Activated CD4-positive, alpha-beta T cell treated with anti-CD3 and anti-CD28 coated beads for 1 hour (primary cell): ENCODE data around the gene CREG2.
"Not testable (repeated sequence)": the region's sequence is repeated elsewhere in the genome, so short reads cannot be mapped to it uniquely, and the experiment has no call there.

ENCODE experiments used
- DNase-seq: peaks from one replicate; pipeline ENCODE4 v3.0.0-alpha.2; 2020

CREG2 gene

DNA sequence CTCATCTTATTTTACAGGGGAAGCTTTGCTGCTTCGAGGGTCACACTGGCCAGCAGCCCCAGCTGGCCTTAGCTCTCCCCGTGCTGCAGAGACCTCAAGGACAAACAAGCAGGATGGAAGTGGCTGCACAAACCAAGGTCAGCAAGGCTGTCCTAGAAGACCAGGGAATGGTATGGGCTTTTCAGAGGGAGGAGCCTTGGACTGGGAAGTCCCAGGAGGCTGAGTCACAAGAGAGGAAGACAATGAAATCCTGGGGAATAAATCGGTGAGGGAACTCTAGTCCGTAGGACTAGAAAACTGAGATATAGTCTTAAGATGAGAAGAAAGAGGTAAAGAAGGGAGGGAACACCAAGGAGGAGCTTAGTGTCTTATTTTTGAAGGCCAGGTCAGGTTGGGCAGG, 15.7 kb downstream of the CREG2 start:
- DNase-seq = no peak

DNA sequence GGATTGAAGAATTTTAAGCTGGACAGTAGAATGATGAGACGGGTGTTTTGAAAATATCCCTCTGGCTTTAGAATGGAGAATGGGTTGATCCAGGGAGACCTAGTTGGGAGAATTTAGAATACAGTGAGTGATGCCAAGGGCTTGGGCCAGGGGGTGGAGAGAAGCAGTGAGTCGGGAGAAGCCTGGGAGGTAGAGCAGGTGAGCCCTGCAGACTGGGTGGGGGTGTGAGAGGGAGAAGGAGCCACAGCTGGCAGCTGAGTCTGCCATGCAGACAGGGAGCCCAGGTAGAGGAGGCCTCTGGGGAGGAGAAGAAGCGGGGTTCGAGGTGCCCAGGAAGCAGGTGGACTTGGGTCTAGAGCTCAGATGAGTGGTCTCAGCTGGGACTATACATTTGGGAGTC, 18.2 kb downstream of the CREG2 start:
- DNase-seq = no peak

DNA sequence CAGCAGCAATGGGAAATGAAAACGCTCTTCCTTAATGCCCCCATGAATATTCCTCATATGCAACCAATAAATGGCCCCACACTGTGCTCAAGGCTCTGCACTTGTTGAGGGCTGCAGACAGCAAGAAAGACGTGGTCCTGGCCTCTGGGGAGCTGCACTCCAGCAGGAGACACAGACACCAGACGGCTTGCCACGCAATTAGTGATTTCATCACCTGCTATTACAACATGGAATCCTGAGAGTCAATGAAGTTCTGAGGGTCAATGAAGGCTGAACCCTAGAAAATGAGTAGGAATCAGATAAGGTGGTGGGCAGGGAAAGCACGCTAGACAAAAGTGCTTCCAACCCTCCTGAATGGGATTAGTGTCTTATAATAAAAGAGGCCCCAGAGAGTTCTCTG, 18.9 kb downstream of the CREG2 start:
- no peak for DNase-seq

GRCh38 chr2:101367508-101367907, 19.8 kb downstream of the CREG2 start:
- DNase-seq = no peak

DNA sequence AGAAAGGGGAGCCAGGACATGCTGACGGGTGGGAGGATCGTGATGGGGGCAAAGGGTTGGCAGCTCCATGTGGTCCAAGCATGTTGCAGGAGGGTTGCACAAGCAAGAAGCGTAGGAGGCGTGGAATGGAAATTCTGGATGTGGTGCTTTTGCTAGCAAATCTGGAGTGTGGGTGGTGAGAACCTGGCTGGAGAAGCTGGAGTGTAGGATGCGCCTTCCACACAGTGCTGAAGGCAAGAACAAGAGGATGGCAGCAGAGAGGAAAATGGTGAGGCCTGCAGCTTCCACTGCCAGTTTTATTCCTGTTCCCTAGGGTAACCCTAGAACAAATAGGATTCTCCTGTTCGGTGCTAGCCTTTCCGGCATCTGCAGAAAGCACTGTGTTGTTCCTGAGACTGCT, 22.4 kb downstream of the CREG2 start:
- DNase-seq = no peak

DNA sequence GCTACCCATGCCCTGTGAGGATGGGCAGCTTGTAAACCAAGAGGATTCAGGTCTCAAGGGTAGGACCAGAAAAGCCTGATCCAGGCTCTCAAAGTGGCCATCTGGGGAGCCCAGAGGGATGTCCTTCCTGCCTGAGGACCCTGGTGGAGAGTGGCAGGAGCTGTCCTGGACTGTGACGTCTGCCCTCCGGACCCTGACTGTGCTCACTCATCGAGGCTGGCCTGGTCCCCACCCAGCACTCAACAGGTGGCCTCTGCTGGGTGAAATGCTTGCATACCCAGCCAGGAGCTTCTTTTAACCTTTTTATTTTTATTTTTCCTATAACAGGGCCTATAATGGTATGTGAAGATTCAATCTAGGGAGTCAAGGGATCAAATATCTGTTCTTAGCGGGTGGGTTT, 24.5 kb downstream of the CREG2 start:
- DNase-seq = no peak

DNA sequence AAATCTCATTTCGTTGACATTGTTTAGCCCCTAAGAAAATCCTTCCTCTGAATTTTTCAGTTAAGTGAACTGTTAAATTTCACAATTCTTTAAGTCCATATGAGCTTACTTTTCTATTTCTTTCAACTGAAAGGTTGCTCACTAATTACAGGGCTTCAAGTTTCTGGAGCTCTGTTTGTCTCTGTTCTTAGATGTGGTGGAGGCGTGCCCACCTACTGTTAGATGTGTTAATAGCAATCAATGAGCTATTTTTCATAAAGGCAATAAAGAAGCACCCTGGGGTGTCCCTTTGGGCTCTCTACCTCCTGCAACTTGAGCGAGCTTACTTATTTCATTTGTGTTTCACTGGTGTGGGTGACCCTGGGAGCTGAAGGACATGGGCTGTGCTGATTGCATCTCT, 25.0 kb downstream of the CREG2 start:
- DNase-seq = no peak

GRCh38 chr2:101361522-101361921, 25.8 kb downstream of the CREG2 start:
- no peak for DNase-seq

- no peak for DNase-seq
Measured at GRCh38 chr2:101361121-101361520, 26.2 kb downstream of the CREG2 start.

GRCh38 chr2:101360232-101360631, 27.1 kb downstream of the CREG2 start:
- no peak for DNase-seq

GRCh38 chr2:101359410-101359954, 27.8 kb downstream of the CREG2 start:
- DNase-seq = no peak

GRCh38 chr2:101357376-101357775, 29.9 kb downstream of the CREG2 start:
- no peak for DNase-seq

GRCh38 chr2:101356521-101356920, 30.8 kb downstream of the CREG2 start:
- no peak for DNase-seq

DNA sequence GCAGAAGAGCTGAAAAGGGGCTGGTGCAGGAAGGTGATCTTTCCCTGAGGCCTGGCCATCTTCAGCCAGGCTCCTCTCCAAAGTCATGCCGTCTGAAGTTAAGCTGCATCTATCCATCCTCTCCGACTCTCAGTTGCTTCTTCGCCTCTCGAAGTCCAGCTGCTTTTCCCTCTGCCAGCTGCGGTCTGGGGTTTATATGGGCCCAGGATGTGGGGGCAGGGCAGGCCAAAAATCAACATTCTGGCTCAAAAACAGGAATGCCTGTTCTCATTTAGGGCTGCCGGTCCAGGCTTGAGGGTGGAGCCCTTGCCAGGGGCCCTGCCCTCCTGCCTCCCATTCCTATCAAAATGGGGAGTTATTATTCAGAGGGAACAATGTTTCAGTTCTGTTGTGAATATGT, 31.2 kb downstream of the CREG2 start:
- DNase-seq = no peak

GRCh38 chr2:101355401-101356054, 31.8 kb downstream of the CREG2 start:
- no peak for DNase-seq

DNA sequence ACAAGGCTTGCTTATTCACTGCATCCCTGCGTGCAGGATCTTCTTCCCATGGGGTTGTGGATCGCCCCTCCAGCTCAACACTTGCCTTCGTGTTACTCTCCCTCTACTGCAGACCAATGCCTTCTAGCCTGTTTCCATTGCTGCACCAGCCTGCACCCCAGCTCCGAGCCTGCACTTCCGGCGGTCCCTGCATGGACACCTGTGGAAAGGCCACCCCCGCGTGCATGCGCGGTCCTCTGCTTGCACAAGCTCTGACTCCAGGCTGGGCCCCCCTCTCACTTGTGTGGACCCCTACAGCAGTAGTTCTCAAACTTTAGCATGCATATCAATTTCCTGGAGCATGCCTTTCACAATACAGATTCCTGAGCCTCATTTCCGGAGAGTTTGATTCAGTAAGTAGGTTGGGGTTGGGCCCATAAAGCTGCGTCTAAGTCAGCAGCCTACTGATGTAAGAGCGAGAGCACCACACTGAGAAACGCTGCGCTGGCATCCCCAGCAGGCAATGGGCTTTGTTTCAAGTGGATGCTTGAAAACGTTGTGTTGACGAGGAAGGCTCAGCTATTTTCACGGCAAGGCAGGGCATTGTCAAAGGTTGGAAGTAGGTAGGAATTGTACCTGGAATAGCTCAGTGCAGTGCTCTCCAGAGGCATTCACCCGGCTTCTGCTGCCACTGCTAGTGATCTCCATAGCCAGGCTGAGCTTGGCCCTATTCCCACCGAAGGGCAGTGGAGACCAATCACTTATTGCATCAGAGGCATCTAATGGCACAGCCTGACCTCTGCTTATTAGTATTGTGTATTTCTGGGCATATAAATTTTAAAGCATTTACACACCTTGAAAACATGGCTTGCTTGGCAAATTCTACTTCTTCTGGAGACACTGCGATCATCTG, 32.6 kb downstream of the CREG2 start:
- DNase-seq = no peak

- DNase-seq = not testable (repeated sequence)
Measured at GRCh38 chr2:101352631-101353030, 34.7 kb downstream of the CREG2 start.

- DNase-seq = no peak
Measured at GRCh38 chr2:101351207-101351606, 36.1 kb downstream of the CREG2 start.

DNA sequence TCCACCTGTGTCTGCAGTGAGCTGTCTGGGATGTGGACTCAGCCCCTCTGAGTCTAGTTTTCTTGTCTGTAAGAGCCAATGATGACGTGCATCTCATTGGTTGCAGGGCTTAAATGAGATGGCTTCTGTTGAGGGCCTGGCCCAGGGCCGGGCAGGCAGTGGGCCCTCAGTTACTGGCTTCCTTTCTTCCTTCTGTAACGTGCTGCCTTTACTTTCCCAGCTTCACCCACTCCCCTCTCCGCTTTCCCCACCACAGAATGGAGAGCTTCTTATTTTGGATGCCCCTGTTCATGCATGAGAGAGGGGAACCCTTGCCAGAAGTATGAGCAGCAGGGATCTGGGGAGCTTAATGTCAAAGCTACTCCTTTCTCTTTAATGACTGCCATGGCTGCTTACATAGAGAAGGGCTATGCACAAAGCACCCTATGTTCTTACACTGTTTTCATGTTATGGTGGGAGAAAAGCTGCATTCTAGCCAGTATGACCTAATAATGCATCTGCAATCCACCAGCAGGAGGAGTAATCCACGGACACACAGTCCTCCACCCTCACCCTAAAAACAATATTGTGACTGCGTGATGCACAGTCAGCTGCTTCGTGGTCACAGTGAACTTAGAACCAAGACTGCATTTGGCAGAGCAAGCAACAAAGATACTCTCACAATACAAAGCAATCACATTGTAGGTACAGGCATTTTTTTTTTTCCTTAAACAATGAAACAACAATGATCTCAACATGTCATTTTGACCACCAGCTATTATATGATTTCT, 37.2 kb downstream of the CREG2 start:
- DNase-seq = no peak

- DNase-seq = no peak
Measured at GRCh38 chr2:101348883-101349282, 38.4 kb downstream of the CREG2 start.

- DNase-seq = no peak
Measured at GRCh38 chr2:101346909-101347308, 40.4 kb downstream of the CREG2 start.

DNA sequence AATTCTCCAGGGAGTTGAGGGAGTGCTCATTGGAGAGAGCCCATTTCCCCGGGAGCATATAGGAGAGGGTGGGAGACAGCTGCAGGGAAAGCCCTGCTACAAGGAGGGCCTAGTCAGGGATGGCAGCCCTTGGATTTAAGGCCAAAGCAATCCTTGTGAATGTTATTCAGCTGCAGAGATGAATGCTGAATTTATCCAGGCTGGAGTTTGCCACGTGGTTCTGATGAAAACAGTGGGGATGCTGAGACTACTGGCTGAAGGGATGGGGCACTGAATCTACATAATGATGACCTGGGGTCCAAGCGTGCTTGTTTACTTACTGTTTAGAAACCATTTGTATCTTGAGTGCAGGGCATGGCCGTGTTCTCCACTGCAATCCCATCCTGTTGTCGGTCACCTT, 43.2 kb downstream of the CREG2 start:
- DNase-seq = no peak

DNA sequence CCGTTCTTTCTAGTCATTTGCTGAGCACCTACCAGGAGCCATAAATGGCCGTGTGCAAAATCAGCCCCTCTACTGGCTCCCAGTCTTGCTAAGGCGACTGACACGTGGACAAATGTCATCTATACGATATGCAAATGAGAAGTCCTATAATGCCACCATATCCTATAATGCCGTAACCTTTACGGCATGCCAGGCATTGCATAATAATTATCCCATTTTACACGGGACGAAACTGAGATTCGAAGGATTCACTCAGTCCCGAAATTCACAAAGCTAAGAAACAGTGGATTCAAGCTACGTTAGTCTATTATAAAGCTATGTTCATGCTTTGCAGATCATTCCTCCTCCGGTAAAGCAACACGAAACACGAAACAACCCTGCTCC, 44.7 kb downstream of the CREG2 start:
- DNase-seq = no peak
